Psoas muscle (tissue), 8 donors: ENCODE measurements around the gene WDFY1. TPM values are rescaled to one million over a fixed set of nuclear protein-coding genes. Genes with fewer than 3 reads are reported as not detected.

Experiments used
- ATAC-seq, 4 donors: fragments of 200-7000 bp; cut with Tn5 transposase; one replicate each; pipeline ENCODE4 v1.9.1; 2020; ENCODE audit warnings: moderate library complexity in 3 of 4, mild to moderate bottlenecking in 2 of 4
- DNase-seq, 2 donors: peaks; one replicate each; pipeline ENCODE4 v3.0.0-alpha.2; 2020
- H3K27ac ChIP-seq: fragments of 200-600 bp; one replicate; pipeline ENCODE4 v1.8.0; 2022
- H3K27me3 ChIP-seq, 3 donors: fragments of 200-600 bp in 1 of 3; one replicate each; pipeline versions ENCODE4 v1.6.1 to v1.8.0; 2013 to 2022; ENCODE audit warnings: low read length in 2 of 3, mild to moderate bottlenecking in 2 of 3, moderate library complexity in 1 of 3; ENCODE audit not compliant: insufficient read depth in 3 of 3
- H3K36me3 ChIP-seq, 2 donors: fragments of 200-600 bp in 1 of 2; one replicate each; pipeline versions ENCODE4 v1.6.1 to v1.8.0; 2013 to 2022; ENCODE audit warnings: low read depth in 1 of 2, mild to moderate bottlenecking in 1 of 2, moderate library complexity in 1 of 2; ENCODE audit not compliant: insufficient read depth in 1 of 2
- H3K4me1 ChIP-seq: fragments of 200-600 bp; one replicate; pipeline ENCODE4 v1.8.0; 2022
- H3K4me3 ChIP-seq: fragments of 200-600 bp; one replicate; pipeline ENCODE4 v1.8.0; 2022; ENCODE audit warnings: mild to moderate bottlenecking
- H3K9me3 ChIP-seq: fragments of 200-600 bp; one replicate; pipeline ENCODE4 v1.8.0; 2022
- CTCF ChIP-seq: fragments of 200-600 bp; IDR thresholded peaks from one replicate; pipeline ENCODE4 v1.8.0; 2022; ENCODE audit warnings: antibody characterized with exemption
- WGBS, 3 donors: extraction: QIAGEN DNeasy Blood & Tissue Kit; methylation state at CpG; one replicate each; pipeline versions ENCODE4 v1.1.6 to v1.1.7; 2013; 5-methylcytosine and 5-hydroxymethylcytosine counted together
- intact Hi-C, 2 donors: fragments of 100-400 bp; cut with DNase I; formaldehyde crosslinking; loops; one replicate each; pipeline versions ENCODE4 v1.11.0 to v1.14.2; 2022
- polyA plus RNA-seq, 3 donors: library from polyadenylated mRNA; stranded (reverse); fragments of 200-250 nt; gene quantifications; one replicate each; pipeline ENCODE4 v1.2.3, GENCODE V29; 2013
- total RNA-seq, 4 donors: library from RNA; stranded (reverse); fragmentation: NEBNext Ultra II Directional in 2 of 4; extraction: Animal tissue kit (Norgen Biotek cat#: 25700) in 2 of 4; gene quantifications; one replicate each; pipeline versions ENCODE4 v1.2.1 to v1.2.4, GENCODE V29; 2021 to 2023
- donor health status: healthy with polysubstance abuse.
- donor health status: DM: no; HTN: no; CAD: no; lungs with moderate emphysema.
- donor health status: Bipolar disorder and iron deficiency.
- donor health status: healthy.
- donor health status: DM: yes; HTN: yes; CAD: no.
- donor health status: DM: no; HTN: no; CAD: no.
- donor health status: DM: no; HTN: no; CAD: no.
- donor health status: DM: yes; HTN: yes; CAD: no.

The WDFY1 gene
- total and polyA plus RNA-seq, 7 donors, result 9.7 to 21.8 (median 14.2) TPM

- 24 to 38% (median 33%) methylated on average over 1 to 3 of the region's 3 CpGs for WGBS, 3 donors
- no peaks in the 10 kb centered on the region for H3K27me3 ChIP-seq
- TF ChIP-seq CTCF, result no peak
These were observed 24.2 kb upstream of the WDFY1 start for GRCh38 chr2:223969315-223969714.

GRCh38 chr2:223967981-223968380 is 22.8 kb upstream of the WDFY1 start:
- WGBS, 3 donors, result 82 to 90% (median 88%) methylated on average over 2 of the region's 2 CpGs
- no peak overlapping the region for H3K27ac ChIP-seq
- intact Hi-C loops, result no loop called here

More at GRCh38 chr2:223969315-223969714, 24.2 kb upstream of the WDFY1 start:
- Histone ChIP-seq H3K4me1 (no peaks in the 10 kb centered on the region), H3K36me3 (peaks cover 6 to 38% of the 10 kb centered on the region in 2 donors), H3K27ac (no peak overlapping the region), H3K9me3 (no peaks in the 10 kb centered on the region), H3K4me3 (no peak overlapping the region)
- no peak for DNase-seq
- intact Hi-C loops, result no loop called here
- no peak for ATAC-seq

DNA sequence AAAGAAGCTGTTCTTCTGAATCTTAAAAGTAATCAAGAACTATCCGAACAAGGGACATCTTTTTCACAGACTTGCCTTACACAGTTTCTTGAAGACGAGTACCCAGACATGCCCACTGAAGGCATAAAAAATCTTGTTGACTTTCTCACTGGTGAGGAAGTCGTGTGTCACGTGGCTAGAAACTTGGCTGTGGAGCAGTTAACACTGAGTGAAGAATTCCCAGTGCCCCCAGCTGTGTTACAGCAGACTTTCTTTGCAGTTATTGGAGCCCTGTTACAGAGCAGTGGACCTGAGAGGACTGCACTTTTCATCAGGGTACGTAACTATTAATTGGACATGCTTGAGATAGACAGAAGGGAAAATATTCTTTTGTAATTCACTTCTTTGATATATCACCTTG is 14.6 kb upstream of the WDFY1 start:
- Histone ChIP-seq H3K27me3 (no peaks in the 10 kb centered on the region), H3K36me3 (peaks cover 0 to 27% of the 10 kb centered on the region in 2 donors), H3K27ac (no peak overlapping the region), H3K4me3 (peak overlapping the region; percentile 85), H3K9me3 (no peaks in the 10 kb centered on the region), H3K4me1 (peaks cover 52% of the 10 kb centered on the region)
- intact Hi-C loops, result loop anchor here in 1 of 2 donors (5.0 kb wide), 1 partner anchor 628 kb away; the partner anchor contains the start of gene CUL3
- DNase-seq, result no peak
- ATAC-seq, result no peak
- no peak for TF ChIP-seq CTCF
- WGBS, 3 donors, result 23 to 35% (median 23%) methylated on average over 5 of the region's 5 CpGs

More at GRCh38 chr2:223967981-223968380, 22.8 kb upstream of the WDFY1 start:
- Histone ChIP-seq H3K4me1 (peaks cover 6% of the 10 kb centered on the region), H3K4me3 (no peak overlapping the region), H3K36me3 (peaks cover 6 to 48% of the 10 kb centered on the region in 2 donors), H3K27me3 (no peaks in the 10 kb centered on the region), H3K9me3 (no peaks in the 10 kb centered on the region)
- ATAC-seq, result no peak
- TF ChIP-seq CTCF, result no peak
- DNase-seq, result no peak

GRCh38 chr2:223957092-223957851 is 12.1 kb upstream of the WDFY1 start, which contains the start of gene MRPL44:
MRPL44 (plus strand) TSS chr2:223957463; CDS start chr2:223957473, 10 bp downstream.
- peak; percentile 99 to 100 (median 99) for ATAC-seq

More at GRCh38 chr2:223957092-223957851, 12.1 kb upstream of the WDFY1 start, which contains the start of gene MRPL44:
- TF ChIP-seq CTCF, result no peak
- DNase-seq, result peak; percentile 96 to 98
- intact Hi-C loops, result loop anchor here in 1 of 2 donors (5.0 kb wide), 1 partner anchor 630 kb away; the partner anchor contains the start of gene CUL3
- 1% methylated on average over 65 of the region's 65 CpGs for WGBS, 3 donors
- Histone ChIP-seq H3K9me3 (no peaks in the 10 kb centered on the region), H3K27me3 (no peaks in the 10 kb centered on the region), H3K4me3 (peak within 1 kb of the TSS; percentile 85), H3K4me1 (peaks cover 45% of the 10 kb centered on the region), H3K27ac (peak within 1 kb of the TSS; percentile 85), H3K36me3 (peaks cover 0 to 13% of the 10 kb centered on the region in 2 donors)
